UCSD-AML1 (cell line): ENCODE data around the gene PPM1M.

Experiments used
- DNase-seq: peaks from one replicate; lab custom pipeline; 2025; ENCODE audit not compliant: unreplicated experiment; lab: John Stamatoyannopoulos, UW

PPM1M gene

DNA sequence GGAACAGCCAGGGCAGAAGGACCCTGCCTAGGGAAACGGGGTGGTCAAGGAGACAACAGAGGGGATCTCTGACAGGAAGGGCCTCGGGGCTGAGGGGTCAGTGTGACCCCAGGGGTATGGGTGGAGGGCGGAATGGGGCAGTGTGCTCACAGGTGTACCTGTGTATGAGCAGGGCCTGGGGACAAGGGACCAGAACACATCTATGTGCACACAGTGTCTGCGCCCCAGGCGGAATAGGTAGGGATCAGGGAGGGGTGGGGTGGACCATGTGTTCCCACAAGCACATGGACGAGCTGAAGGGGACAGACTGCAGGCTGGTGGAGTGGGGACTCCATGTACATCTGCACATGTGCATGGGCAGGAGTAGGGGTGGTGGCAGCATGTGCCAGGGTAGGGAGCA is 15.1 kb upstream of the PPM1M start:
- no peak for DNase-seq

DNA sequence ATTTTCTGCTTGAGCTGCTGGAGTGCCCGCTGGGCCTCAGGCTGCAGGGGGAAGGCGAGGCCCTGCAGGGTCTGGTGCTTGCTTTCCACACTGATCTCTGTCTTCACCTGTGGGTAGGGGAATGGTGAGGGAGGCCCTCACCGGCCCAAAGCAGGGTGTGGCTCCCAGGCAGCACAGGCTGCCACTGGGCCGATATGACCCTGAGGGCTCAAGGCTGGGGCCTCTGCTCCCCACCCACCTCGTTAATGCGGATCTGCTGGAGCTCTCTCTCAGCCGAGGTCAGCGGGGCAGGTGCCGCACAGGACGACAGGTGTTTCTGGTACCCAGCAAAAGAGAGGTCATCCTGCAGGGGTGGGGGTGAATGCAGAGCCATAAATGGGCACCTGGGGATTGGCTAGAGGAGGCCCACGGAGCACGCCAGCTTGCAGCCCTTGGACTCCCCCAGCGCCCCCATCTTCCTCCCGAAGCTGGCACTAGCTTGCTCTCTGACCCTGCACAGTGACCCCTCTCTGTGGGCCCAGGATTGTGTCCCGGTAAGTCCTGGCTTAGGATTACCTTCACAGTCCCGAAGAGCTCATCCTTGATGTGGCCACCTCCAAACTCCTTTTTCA is 14.6 kb upstream of the PPM1M start:
- DNase-seq, result no peak

DNA sequence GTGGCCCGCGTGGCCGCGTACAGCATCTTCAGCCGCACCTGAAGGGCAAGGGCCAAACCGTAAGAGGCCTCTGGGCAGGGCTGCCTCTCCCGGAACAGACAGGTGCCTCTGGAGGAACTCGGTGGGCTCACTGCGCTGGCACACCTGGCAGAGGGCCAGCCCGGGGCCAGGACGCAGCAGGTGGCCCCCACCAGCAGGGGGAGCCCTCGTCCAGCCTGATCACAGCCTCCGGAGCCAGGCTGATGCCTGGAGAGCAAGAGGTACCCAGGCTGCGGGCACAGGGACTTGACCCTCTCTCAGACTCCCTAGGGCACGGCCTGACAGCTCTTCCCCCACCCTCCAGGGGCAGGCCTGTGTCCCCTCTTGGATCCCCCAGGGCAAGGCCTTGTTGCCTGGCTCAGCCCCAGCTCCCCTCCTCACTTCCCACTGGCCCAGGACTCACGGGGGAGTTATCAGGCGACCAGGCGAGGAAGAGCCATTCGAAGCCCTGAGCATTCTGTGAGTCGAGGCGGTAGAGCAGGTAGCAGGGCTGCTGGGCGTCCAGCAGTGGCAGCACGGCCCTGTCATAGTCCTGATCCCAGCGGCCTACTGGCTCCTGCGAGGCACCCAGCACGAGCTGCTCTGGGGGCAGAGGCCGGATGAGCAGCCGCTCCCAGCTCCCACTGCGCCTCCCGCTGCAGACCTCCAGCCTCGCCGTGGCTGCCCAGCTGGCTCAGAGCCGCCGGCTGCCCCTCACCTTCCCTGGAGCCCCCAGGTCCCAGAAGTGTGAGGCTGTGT is 13.9 kb upstream of the PPM1M start:
- DNase-seq, result peak; percentile 76

DNA sequence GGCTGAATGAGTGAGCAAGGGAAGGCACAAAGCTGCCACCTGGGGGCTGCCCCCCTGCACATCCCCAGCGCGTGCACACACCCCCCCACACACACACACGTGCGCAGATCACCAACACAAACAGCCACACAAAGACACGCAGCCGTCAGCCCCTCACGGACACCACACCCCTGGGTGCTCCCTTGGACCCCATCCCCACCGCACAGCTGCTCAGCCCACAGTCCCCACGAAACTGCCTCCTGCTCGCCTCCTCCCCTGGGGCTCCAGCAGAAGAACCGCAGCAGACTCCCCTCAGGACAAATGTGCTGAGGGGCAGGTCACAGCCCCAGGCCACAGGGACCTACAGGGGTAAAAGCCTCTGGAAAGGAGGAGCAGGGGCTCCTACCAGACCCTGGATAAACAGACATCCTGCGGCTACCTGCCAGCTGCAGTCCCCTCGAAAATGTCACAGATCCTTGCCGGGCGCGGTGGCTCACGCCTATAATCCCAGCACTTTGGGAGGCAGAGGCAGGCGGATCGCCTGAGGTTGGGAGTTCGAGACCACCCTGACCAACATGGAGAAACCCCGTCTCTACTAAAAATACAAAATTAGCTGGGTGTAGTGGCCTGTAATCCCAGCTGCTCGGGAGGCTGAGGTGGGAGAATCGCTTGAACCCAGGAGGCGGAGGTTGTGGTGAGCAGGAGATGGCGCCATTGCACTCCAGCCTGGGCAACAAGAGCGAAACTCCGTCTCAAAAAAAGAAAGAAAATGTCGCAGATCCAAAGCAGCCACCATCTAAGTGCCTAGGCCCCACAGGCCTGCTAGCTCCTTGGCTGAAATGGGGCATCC is 13.1 kb upstream of the PPM1M start:
- no peak for DNase-seq

DNA sequence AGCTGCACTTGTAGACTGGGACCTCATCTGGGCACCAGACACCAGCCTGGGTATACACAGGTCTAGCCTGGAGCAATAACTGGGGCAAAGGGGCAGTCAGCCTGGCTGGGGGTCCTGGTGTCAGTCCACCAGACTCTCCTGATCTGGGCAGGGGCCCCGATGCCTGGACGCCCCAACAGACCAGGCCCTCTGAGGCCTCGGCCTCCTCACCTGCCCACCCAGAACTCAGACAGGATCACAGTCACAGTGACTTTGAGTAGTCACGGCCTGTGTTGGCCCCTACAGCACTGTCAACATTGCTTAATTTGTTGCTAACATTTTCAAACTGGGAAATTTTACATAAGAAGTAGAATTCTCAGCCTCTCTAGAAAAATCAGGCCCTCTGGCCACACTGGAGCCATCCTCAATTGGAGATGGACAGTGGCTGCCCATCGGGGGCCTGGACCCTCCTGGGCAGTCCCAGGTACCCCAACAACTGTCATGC is 12.4 kb upstream of the PPM1M start:
- DNase-seq, result no peak

DNA sequence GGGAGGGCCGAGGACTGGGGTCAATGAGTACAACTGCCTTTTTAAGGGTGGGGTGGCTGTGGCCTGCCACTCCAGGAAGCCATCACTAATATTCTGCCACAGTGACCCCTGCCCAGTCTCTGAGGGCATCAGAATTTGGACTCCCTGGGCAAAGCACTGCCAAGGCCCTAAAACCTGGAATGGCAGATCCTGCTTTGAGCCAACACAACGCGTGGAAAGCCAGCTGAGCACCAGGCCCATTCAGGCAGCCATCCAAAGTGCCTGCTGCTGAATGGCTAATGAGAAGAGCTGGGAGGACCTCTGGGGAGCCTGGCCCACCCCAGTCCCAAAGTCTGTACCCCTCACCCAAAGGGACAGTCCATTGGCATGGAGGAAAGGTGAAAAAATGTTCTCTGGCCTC is 11.6 kb upstream of the PPM1M start:
- DNase-seq, result no peak

DNA sequence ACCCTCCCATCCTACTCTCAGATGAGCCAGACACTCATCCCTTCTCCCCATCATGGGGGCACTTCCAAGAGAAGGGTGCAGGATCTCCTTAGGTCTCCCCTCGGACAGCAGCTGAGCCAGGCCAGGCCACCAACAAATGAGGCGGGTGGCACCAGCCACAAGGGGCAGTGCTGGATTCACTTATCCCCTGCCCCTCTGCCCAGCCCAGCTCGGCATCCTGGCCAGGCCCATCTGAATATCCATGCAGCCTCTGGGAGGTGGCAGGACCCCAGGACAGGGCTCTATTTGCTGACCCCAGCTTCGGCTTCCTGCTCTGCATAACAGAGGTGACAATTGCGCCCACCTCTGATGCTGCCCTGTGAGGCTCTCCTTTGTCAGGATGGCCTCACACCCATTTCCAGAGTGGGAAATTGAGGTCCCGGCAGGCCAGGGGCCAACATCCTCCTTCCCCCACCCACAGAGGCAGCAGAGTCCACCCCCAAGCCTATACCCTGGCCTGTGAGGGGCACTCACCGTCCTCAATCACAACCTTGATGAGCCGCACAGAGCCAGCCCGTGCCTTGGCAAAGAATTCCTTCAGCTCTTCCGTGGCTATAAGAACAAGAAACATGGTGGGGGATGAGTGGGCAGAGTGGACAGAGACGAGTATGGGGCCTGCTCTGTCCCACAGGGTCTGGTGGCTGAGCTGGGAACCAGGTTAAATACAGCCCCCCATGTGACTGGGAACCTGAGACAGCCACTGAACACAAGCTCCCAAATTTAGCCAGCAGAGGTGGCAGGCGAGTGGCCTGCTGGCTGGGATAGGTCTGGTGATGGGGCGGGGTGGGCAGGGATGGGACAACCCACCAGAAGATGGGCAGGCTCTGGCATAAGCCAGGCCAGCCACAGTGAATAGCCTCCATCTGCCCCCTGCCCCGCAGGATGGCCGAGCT is 10.8 kb upstream of the PPM1M start:
- no peak for DNase-seq

DNA sequence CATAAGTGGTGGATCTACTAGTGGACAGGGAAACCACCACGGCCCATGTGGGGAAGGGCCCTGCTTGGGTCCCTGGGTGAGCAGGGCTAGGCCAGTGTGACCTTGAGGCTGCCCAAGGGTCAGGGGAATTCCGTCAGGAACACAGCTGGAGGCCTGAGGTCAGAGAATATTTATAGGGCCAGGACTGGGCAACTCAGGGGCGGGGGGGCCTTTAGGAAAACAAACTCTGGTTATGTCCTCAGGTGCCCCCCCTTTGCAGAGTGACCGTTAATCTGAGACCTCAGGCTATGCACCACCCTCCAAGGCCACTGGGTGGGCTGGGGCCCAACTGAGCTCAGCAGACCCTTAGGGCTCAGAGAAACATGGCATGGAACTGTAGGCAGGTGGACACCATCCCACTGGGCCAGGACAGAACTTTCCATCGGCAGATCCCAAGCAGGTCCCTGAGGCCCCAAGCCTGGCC is 9.1 kb upstream of the PPM1M start:
- DNase-seq, result no peak

DNA sequence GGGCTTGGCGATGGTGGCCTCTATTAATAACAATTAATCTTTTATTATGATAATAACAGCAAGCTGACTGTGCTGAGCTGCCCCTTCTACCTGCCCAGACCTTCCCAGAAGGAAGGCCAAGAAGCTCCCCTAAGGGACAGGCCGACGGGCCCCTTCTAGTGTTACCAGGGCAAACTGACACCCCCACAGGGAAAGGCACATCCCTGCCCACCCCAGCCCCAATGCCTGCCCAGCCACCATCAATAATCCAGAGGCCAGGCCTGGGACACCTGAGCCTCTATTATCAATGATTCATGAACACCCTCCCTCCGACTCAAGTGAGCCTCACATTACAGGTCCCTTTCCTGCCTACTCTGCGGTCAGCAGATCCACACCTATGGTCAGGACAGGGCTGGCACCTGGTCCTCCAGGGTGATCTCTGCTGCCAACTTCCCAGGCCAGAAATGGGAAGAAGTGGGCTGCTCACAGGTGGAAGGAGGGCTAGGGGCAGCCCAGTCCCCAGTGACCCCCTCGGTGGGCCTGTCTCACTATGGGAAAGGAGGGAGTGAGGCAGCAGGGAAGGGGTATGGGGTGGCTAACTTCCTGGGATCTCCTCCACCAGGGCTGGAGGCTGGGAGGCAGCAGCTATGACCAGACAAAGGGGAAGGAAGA is 8.4 kb upstream of the PPM1M start:
- DNase-seq, result no peak

DNA sequence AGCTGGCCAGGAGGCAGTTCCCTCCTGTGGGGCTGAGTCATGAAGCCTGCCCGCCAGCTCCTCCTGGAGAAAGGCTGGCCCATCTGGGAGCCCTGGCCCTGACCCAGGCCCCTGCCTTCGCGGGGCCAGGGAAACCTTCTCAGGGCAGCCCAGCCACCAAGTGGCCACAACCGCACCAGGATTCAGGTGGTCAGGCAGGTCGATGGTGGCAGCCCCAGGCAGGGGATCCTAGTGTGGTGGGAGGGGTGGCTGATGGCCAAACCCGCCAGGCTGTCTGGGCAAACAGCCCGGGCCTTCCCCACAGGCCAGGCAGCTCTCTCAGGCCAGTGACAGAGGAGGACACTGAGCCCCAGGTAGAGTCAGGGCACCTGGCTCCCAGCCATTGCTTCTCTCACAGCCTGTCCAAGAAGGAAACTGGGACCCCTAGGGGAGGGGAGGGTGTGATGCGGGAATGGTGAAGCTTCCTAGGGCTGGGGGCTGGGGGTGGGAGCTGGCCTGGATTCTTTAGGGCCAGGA is 7.8 kb upstream of the PPM1M start:
- peak; percentile 49 for DNase-seq

DNA sequence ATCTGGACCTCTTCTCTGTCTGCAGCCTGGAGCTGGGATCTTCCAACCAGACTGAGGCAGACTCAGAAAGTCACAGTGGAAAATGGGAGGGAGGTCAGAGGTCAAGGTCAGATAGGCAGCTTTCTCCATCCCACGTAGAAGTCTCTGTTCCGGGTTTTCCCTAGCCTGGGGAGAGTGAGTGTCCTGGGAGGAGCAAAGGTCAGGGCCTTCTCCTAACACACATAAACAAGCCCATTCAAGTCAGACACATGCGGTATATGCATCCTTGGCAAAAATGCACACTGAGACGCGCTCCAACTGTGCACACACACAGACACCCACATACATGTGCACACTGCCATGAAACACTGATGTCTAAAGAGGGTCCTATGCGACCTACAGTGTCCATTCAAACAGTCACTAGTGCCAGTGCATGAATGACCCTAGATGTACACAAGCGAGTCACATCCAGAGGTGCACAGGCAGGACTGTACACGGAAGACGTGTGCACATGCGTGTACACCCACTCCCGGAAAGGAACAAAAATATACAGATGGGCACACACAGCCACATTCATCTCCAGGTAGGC is 7.3 kb upstream of the PPM1M start:
- DNase-seq, result no peak

DNA sequence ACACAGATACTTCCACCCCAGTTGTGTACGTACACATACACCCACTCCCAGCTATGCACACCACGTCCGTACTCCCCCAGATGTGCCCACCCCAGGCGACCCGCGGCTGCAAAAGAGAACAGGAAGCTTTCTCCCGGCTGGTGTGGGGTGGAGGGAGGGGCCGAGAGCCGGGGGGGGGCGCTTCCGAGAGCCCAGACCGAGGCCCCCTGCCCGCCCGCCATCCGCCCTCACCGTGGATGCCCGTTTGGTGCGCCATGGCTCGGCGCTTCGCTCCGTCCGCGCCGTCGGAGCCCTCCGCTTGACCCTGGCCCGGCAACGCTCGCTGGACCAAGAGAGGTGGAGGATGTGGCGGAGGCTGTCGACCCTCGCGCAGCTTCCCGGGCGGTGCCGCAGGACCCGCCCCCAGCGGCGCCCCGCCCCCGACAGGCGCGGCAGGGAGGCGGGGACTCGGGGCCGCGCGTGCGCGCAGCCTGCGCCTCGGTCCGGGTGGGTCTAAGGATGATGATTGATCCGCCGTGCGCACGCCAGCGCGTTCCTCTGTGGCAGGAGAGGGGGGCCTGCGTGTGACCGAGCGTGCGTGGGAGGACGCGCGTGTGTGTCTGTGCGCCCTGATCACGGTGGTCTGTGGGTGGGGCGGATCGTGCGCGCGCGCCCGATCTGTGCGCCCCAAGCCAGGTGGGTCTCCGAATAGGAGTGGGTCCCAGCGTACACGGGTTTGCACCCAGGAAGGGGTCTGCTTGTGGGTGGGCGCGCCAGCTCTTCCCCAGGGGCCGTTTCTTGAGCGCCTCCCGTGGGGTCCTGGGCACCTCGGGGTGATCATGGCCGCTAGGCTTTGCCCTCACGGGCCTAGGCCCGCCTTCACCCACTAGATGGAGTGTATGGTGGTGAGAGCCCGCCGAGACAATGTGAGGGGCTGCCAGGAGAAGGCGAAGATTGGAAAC is 6.5 kb upstream of the PPM1M start, which contains the start of gene TWF2:
TSS of gene TWF2 (minus strand) at position 398 of the 941 bp plus-strand sequence. CDS start at position 256, 142 bp downstream.
- DNase-seq, result peak; percentile 90

DNA sequence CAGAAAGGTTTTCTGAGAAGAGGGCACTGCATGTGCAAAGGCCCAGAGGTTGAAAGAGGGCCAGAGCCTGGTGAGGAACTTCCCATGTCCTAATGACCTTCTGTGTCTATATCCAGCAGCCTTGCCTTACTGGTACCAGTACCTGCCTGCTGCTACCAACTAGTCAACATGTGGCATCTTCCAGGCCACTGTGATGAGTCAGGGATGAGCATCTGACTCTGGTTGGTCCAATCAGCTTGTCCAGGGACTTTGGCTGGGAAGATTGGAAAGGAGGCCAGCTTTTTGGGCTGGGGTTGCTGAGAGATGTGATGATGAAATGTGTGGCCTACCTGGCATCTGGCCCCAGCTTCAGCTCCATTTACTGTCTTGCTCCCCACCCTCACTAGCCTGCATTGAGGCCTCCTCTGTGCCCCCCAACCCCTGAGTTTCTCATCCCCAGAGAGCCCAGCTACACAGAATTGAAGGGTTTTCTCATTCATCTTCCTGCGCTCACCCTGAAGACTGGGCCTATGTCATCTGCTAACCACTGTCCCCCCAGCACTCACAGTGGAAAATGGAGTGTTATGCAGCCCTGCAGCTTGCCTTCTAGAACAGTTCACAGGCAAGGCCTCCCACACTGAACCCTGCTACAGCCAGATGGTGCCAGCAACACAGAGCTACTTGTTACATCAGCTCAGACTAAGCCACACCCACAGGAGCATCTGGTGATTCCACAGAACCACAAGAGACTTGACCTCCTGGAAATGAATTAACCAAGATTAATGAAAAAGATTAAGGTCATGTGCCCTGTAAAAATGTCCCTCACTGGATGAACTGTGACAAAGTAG is 5.3 kb upstream of the PPM1M start:
- peak; percentile 75 for DNase-seq

DNA sequence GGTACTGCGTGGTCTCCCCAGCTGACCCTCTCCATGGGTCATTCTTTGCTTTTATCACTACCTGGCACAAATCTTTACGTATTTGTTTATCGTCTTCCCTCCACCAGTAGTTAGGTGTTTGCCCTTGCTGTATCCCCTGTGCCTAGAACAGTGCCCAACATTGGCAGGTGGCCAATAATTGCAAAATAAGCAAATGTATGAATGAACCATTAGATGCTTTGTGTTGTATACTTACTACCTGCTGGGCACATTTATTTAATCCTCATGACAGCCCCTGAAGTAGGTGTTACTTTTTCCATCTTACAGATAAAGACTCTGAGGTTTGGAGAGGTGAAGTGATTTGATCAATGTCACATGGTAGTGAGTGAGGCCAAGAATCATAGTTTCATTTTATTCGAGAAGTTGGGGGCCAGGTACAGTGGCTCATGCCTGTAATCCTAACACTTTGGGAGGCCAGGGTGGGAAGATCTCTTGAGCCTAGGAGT is 4.6 kb upstream of the PPM1M start:
- DNase-seq, result no peak

DNA sequence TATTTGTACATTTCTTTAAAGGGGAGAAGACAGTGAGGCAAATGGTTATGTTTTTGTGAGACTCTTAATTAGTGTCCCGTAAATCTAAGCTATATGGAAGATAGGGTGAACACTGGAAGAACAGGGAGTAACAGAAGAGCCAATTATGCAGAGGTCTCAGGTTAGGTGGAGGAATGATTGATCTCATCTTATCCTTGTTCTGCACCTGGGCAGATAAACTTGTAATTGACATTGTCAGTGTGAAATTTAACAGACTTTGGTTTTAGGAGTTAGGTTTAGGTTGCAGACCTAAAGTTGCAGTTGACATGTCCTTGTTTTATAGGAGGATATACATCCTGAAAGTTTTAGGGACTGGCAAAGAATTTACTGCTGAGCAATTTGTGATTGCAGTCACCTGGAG is 3.5 kb upstream of the PPM1M start:
- no peak for DNase-seq

DNA sequence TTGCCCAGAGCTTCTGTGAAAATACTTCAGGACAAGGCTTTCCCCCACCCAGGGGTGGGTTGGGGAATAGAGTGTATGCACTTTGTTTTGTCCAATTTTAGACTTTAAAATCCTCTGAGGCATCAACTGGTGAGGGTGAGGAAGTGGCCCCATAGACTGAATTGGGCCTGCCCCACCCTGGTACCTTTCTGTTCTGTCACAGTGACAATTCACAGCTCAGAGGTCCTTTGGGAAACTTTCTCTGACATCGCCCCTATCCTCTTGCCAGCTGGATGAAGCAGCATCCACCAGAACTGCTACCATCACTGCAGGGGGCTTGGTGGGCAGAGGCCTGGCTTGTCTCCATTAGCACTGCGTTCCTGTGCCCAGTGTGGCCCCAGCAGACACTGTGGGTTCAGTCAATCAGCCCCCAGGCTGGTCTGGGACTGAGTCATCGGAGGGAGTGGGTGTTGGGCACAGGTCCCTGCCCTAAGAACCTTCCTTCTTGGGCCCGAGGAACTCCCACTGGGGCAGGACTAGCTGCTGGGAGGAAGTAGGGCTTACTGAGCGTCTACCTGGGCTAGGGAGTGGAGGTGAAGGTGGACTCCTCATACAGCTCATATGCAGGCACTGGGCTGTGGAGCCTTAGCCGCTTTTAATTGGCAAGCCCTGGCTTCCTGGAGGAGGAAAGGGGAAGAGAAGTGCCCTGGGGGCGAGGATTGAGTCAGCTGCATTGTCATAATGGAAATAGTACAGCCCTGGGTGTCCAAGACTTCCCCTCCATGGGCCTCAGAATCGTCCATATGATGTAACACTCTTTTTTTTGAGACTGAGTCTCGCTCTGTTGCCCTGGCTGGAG is 1.5 kb upstream of the PPM1M start:
- peak; percentile 76 for DNase-seq

DNA sequence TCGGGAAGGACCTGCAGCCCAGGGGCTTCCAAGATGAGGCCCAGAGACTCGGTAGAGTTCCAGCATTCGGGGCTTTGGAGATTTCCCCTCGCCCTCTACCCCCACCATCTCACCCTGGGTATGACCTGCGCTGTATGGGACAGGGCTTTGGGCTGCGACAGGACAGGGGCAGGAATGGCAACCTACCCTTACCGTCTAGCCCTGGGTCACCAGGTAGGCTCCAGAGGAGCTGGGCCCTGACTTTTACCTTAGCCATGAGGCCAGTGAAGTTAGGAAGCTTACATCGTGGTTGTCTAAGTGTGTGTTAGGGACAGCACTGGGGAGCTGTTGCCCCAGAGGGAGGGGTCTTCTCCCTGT is 683 bp downstream of the PPM1M start:
- DNase-seq, result no peak
